Stimulated activated memory B cell treated with anti-CD40 and anti-IgM and Interleukin-4, amounts not matched to agents 10 μg/mL and 1 μg/mL and 100 μg/mL, for 72 hours (primary cell): Measurements from ENCODE around the gene GRIP1.
A peak's percentile ranks its signal among the peaks of the same experiment; 100 is the strongest.

Experiments used
- ATAC-seq: fragments of 150-1000 bp; cut with Tn5 transposase; 2 replicates; pipeline ENCODE4 v1.10.0; 2021
- H3K27ac Mint-ChIP-seq: one replicate; pipeline ENCODE4 v1.8.0; 2022; ENCODE audit warnings: mild to moderate bottlenecking, mixed read lengths
- H3K27me3 Mint-ChIP-seq: one replicate; pipeline ENCODE4 v1.8.0; 2022; ENCODE audit warnings: mixed read lengths
- H3K36me3 Mint-ChIP-seq: one replicate; pipeline ENCODE4 v1.8.0; 2022; ENCODE audit warnings: mixed read lengths
- H3K4me1 Mint-ChIP-seq: one replicate; pipeline ENCODE4 v1.8.0; 2022; ENCODE audit warnings: mixed read lengths
- H3K4me3 Mint-ChIP-seq: one replicate; pipeline ENCODE4 v1.8.0; 2022; ENCODE audit warnings: mild to moderate bottlenecking, moderate library complexity, mixed read lengths
- H3K9me3 Mint-ChIP-seq: one replicate; pipeline ENCODE4 v1.8.0; 2022; ENCODE audit warnings: mixed read lengths

Gene GRIP1

DNA sequence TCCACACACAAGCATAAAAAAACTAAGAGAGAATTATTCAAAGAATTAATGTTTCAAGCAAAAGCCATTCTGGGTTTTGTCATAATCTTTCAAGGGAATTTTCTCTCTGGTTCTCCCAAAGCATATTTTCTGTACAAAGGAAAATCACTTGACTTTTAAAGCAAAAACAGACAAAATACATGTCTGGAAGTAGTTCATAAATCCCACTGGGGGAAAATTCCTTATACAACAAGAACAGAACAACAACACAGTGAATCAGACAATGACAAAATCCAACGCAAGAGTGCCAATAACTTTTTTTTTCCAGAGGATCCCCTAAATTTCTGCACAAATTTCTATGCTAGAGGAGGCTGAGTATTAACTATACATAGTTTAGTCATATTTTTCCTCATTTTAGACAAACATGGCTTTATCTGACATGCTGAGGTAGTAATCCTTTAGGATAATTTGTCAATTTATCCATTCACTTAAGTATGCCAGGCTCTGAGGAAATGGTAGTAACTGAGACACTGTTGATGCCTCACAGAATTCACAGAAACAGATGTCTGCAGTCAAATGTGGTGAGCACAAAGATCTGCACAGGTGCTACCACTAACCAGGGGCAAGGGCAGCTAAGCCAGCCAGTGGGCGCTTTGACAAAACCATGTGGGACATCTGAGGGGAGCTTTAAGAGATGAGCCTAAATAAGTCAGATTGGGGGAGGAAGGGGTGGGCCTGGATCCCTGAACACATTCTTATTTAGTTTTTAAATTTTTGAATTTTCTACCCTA, 38.0 kb downstream of the GRIP1 start:
- no peak overlapping the region for H3K4me3 Mint-ChIP-seq
- H3K4me1 Mint-ChIP-seq = no peaks in the 10 kb centered on the region
- H3K27ac Mint-ChIP-seq = no peak overlapping the region
- ATAC-seq = no peak
- H3K27me3 Mint-ChIP-seq = no peaks in the 10 kb centered on the region
- H3K36me3 Mint-ChIP-seq = no peaks in the 10 kb centered on the region
- no peaks in the 10 kb centered on the region for H3K9me3 Mint-ChIP-seq

DNA sequence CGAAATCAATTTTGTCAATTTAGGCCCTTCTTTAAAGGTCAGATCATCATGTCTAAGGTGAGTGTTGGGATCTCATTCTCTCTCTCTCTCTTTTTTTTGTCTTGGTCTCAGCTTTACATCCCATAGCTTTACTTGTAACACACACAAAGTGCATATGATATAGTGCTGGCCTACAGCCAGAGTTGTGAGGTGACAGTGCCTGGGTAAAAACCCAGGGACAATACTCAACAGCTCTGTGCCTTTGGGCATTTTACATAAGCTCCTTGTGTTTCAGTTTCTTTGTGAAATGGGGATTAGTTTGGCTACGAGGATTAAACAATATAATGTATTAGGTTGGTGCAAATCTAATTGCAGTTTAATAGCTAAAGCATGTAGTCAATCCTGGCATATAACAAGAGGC, 40.2 kb downstream of the GRIP1 start:
- Mint-ChIP-seq H3K4me1 (no peaks in the 10 kb centered on the region), H3K4me3 (no peak overlapping the region), H3K27ac (no peak overlapping the region), H3K27me3 (no peaks in the 10 kb centered on the region), H3K9me3 (no peaks in the 10 kb centered on the region), H3K36me3 (no peaks in the 10 kb centered on the region)
- ATAC-seq = no peak

DNA sequence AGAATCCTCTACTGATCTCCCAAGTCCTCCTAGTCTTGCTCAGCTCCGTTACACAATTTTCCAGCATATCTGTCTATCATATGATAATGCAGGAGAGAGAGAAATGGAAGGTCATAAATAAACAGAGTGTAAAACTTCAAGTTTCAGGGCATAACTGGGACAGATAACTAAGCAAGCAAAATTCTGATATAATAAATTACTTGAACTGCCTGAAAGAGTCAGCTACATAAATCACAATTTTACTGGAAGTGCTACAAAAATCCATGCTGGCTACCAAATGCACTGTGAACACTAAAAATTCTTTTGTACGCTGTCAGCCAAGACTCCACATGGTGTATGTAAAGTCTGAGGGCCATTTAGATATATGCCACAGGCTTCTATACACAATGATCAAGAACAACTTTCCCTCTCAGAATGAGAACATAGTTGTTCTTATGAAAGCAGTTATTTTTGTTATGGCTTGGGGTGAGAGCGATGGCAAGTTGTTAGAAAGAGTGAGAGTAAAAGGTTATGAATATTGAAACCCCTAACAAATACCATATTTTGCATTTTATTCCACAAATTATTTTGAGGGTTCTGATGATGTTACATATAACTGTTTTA, 41.1 kb downstream of the GRIP1 start:
- H3K9me3 Mint-ChIP-seq = no peaks in the 10 kb centered on the region
- no peak for ATAC-seq
- H3K4me1 Mint-ChIP-seq = no peaks in the 10 kb centered on the region

DNA sequence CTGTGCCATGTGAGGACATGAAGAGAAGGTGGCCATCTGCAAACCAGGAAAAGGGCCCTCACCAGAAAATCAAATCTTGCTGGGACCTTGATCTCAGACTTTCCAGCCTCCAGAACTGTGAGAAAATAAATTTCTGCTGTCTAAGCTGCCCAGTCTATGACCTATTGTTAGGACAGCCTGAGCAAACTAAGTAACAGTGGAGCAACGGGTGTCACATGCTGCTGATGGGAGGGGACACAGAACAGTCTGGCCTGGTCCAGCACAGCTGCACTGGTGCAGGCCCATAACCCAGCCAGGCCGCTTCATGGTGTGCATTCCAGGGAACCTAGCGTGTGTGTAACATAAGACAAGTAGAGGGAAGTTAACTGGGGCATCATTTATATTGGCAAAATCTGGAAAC, 42.1 kb downstream of the GRIP1 start:
- no peak overlapping the region for H3K27ac Mint-ChIP-seq
- H3K36me3 Mint-ChIP-seq = no peaks in the 10 kb centered on the region
- no peak overlapping the region for H3K4me3 Mint-ChIP-seq
- no peaks in the 10 kb centered on the region for H3K27me3 Mint-ChIP-seq
- H3K9me3 Mint-ChIP-seq = no peaks in the 10 kb centered on the region
- no peak for ATAC-seq
- no peaks in the 10 kb centered on the region for H3K4me1 Mint-ChIP-seq

More for the DNA sequence above, 41.1 kb downstream of the GRIP1 start:
- Mint-ChIP-seq H3K36me3 (no peaks in the 10 kb centered on the region), H3K27me3 (no peaks in the 10 kb centered on the region), H3K27ac (no peak overlapping the region), H3K4me3 (no peak overlapping the region)

DNA sequence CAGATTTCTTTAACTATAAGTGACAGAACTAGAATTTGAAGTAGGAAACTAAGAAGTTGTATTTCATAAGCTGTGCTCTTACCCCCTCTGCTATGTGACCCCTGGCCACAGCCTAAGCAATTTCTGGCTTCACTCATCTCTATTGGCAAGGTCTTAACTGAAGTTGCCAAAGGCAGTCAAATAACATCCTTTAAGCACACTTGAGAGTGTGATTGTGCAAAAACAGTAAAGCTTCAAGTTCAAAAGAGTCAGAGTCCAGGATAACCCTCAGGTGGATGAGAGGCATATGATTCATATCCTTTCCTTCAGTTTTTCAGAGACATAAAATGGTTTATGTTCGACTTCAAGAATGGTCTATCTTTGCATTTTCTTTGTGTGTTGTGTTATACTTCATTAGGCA, 45.2 kb downstream of the GRIP1 start:
- no peaks in the 10 kb centered on the region for H3K27me3 Mint-ChIP-seq
- no peak overlapping the region for H3K27ac Mint-ChIP-seq
- no peaks in the 10 kb centered on the region for H3K4me1 Mint-ChIP-seq
- H3K36me3 Mint-ChIP-seq = no peaks in the 10 kb centered on the region
- no peak overlapping the region for H3K4me3 Mint-ChIP-seq
- no peaks in the 10 kb centered on the region for H3K9me3 Mint-ChIP-seq
- ATAC-seq = no peak

DNA sequence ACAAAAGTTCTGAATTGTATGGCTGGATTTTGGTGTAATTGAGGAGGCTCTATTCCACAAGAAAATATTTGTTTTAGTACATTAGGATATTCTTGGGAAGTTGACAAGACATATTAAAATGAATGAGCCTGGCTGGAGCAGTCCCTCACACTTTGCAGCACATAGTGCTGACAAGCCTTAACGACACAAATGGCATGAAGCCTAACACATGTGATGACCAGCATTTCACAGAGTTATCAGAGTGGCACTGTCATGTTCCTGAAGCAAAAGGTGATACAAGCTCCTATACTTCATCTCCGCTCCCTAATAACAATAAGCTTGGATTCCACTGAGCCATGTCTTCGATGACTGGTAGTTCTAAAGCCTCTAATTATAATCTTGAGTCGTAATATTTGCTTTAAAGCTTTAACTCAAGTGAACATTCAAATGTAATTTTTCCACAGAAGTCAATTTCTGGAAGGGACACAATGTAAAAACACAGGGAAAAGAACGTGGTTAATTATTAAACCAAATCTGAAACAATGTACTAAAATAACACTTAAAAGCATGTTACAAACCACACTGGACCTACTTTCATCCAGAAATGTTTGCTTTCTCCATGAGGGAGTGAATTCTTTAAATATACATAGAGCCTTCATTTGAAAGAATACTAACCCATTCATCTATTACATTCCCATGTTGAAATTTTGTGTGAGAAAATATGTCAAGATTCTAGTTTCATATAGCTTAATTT, 49.6 kb downstream of the GRIP1 start:
- Mint-ChIP-seq H3K4me3 (no peak overlapping the region), H3K27ac (no peak overlapping the region), H3K9me3 (no peaks in the 10 kb centered on the region), H3K4me1 (peaks cover 40% of the 10 kb centered on the region), H3K36me3 (no peaks in the 10 kb centered on the region), H3K27me3 (no peaks in the 10 kb centered on the region)
- no peak for ATAC-seq

DNA sequence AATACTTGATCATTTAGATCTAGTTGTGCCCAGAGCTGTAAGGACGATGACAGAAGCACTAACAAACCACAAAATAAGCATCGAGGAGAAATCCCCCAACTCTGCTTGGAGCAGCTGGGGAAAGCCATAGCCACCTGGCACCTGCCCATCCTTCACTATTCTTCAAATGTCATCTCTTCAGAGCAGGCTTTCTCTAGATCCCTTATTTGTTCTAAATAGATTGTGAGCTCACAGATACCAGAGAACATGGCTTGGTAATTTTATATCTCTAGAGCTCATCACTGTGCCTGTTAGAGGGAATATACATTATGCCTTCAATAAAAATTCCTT, 50.9 kb downstream of the GRIP1 start:
- Mint-ChIP-seq H3K27ac (peak overlapping the region; percentile 53), H3K27me3 (no peaks in the 10 kb centered on the region), H3K4me1 (peaks cover 44% of the 10 kb centered on the region), H3K4me3 (no peak overlapping the region), H3K9me3 (no peaks in the 10 kb centered on the region), H3K36me3 (no peaks in the 10 kb centered on the region)
- peak; percentile 54 for ATAC-seq

DNA sequence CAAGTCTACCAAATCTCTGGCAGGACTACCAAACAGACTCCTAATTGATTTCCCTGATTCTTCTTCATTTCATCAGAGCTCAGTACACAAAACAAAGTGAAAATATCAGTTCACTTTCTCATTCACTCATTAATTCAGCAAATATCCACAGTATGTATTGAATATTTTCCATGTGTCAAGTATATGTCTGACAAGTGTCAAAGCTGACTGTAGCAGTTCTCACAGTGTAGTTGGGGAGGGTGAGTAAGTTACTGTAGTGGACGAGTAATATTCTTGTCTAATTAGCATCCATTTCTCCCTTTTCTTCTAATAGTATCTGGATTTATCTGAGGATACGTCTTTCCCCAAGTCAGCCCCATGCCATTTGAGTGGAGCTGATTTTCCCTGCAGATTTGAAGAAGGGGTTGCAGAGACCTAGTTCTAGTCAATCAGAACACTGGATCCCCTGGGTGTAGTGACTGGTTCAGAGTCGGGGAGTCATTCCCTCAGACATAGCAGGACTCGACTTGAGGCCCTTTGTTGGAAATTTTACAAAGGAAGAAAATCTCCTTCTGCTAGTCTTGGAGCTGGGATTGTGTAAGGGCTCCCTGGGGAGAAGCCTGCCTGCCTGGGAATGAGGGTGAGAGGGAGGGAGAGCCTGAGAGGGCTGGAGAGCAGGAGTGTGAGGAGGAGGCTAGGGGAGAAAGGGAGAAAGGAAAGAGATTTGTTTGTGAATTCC, 51.4 kb downstream of the GRIP1 start:
- no peaks in the 10 kb centered on the region for H3K36me3 Mint-ChIP-seq

DNA sequence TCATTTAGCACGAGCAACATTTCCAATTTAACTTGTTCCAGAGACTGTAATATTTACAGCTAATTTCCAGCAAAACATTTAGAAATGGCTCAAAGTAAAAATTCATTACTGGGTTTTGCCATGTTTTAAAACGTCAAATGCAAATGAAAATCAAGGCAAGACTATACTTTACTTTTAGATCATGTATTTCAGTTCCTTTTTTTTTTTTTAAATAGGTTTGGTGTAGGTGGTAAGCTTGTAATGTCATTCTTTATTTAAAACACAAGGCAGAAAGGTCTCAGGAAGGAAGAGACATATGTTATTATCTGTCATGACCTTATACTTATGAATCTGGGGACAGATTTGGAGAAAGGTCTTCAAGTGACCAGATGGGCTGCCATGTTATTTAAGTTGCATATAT, 54.1 kb downstream of the GRIP1 start:
- no peak overlapping the region for H3K4me3 Mint-ChIP-seq
- H3K9me3 Mint-ChIP-seq = no peaks in the 10 kb centered on the region
- peaks cover 63% of the 10 kb centered on the region for H3K4me1 Mint-ChIP-seq
- ATAC-seq = peak; percentile 78
- no peaks in the 10 kb centered on the region for H3K36me3 Mint-ChIP-seq
- no peak overlapping the region for H3K27ac Mint-ChIP-seq
- H3K27me3 Mint-ChIP-seq = no peaks in the 10 kb centered on the region

More for the DNA sequence above, 51.4 kb downstream of the GRIP1 start:
- Mint-ChIP-seq H3K27me3 (no peaks in the 10 kb centered on the region), H3K4me3 (no peak overlapping the region), H3K4me1 (peaks cover 49% of the 10 kb centered on the region), H3K27ac (peak overlapping the region; percentile 53), H3K9me3 (no peaks in the 10 kb centered on the region)
- ATAC-seq = no peak

DNA sequence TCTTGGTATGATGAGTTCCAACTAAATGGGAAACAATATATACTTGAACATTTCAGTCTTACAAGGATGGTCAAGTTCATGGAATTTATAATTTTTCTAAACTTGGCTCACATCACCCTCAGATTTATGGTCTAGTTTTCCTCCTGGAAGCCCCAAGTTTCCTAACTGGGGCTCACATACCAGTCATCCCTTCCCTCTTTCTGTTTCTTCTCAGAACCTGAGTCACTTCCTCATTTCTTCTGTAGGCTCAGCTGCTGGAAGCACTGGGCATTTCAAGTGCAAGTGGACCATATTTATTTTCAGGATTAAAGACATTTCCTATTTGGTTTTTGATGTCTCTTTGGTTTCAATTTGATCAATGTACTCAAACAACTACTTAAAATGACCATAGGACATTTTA, 55.4 kb downstream of the GRIP1 start:
- peaks cover 67% of the 10 kb centered on the region for H3K4me1 Mint-ChIP-seq
- no peak for ATAC-seq
- H3K9me3 Mint-ChIP-seq = no peaks in the 10 kb centered on the region
- H3K27me3 Mint-ChIP-seq = no peaks in the 10 kb centered on the region
- H3K27ac Mint-ChIP-seq = no peak overlapping the region
- H3K36me3 Mint-ChIP-seq = no peaks in the 10 kb centered on the region
- H3K4me3 Mint-ChIP-seq = no peak overlapping the region

DNA sequence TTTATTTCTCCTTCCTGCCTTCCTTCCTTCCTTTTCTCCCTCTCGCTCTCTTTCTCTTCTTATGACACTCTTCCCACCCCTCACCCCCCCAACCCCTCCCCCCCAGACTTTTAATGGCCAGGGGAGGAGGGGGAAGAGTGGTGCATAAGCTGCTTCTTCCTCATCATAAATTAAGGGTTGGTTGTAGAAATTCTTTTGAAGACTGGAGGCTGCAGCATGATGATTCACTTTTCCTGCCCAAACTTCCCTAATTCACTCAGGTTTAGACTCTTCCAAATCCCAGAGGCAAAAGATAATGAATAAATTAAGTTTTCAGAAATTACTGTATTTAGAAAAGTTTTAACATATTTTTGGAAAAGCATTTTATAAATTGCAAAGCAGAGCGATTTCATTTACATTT, 58.2 kb downstream of the GRIP1 start:
- Mint-ChIP-seq H3K27ac (no peak overlapping the region), H3K9me3 (no peaks in the 10 kb centered on the region), H3K36me3 (no peaks in the 10 kb centered on the region), H3K27me3 (no peaks in the 10 kb centered on the region), H3K4me1 (peaks cover 48% of the 10 kb centered on the region), H3K4me3 (no peak overlapping the region)
- ATAC-seq = no peak

DNA sequence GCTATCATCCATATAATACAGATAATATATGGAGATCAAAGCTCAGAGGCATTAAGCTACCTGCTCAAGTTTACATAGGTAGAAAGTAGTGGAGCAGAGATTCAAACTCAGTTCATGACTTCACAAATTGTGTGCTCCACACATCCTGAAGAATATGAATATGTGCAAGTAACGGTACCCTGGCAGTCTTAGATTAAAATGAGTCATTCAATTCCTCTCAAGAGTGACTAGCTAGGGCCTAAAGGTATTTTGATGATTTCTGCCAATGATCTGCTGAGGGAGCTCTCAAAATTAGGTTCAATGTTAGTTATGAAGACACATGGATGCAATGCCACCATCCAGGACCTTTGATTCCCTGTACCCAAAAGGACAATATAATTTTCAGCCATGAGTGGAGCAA, 58.9 kb downstream of the GRIP1 start:
- Mint-ChIP-seq H3K9me3 (no peaks in the 10 kb centered on the region), H3K36me3 (no peaks in the 10 kb centered on the region), H3K27me3 (no peaks in the 10 kb centered on the region), H3K4me1 (peaks cover 41% of the 10 kb centered on the region), H3K27ac (no peak overlapping the region), H3K4me3 (no peak overlapping the region)
- no peak for ATAC-seq

DNA sequence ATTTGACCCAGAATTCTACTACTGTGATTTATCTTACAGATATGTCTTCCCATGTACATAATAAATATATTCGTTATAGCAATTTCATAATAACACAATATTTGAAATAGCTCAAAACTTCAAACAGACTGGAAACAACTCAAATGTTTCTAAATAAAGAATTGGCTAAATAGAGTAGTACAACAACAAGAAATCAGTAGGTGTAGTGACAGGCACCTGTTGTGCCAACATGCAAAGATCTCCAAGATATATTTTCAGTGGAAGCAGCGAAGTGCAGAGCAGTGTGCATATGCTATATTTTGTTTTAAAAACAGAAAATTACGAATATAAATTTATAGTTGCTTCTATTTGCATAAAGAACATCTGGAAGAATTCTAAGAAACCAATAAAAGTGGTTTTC, 60.9 kb downstream of the GRIP1 start:
- H3K4me3 Mint-ChIP-seq = no peak overlapping the region
- H3K27me3 Mint-ChIP-seq = no peaks in the 10 kb centered on the region
- H3K36me3 Mint-ChIP-seq = no peaks in the 10 kb centered on the region
- H3K27ac Mint-ChIP-seq = no peak overlapping the region
- peaks cover 31% of the 10 kb centered on the region for H3K4me1 Mint-ChIP-seq
- H3K9me3 Mint-ChIP-seq = no peaks in the 10 kb centered on the region
- ATAC-seq = no peak

DNA sequence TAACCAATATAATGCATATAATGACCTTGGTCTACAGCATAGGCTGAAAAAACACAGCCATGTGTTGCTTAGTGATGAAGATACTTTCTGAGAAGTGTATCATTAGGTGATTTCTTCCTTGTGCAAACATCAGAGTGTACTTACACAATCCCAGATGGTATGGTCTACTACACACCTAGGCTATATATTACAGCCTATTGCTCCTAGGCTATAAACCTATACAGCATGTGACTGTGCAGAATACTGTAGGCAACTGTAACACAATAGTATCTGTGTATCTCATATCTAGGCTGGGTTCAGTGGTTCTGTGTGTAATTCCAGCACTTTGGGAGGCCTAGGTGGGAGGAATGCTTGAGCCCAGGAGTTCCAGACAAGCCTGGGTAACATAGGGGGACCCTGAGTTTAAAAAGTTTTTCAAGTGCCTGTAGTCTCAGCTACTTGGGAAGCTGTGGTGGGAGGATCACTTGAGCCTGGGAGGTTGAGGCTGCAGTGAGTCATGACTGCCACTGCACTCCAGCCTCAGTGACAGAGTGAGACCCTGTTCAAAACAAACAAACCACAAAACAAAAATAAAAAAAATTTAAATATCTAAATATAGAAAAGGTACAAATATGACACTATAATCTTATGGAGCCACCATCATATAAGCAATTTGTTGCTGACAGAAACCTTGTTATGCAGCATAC, 66.6 kb downstream of the GRIP1 start:
- H3K9me3 Mint-ChIP-seq = no peaks in the 10 kb centered on the region
- no peaks in the 10 kb centered on the region for H3K27me3 Mint-ChIP-seq
- H3K4me3 Mint-ChIP-seq = no peak overlapping the region
- peaks cover 6% of the 10 kb centered on the region for H3K4me1 Mint-ChIP-seq
- no peak overlapping the region for H3K27ac Mint-ChIP-seq
- no peak for ATAC-seq
- H3K36me3 Mint-ChIP-seq = no peaks in the 10 kb centered on the region

DNA sequence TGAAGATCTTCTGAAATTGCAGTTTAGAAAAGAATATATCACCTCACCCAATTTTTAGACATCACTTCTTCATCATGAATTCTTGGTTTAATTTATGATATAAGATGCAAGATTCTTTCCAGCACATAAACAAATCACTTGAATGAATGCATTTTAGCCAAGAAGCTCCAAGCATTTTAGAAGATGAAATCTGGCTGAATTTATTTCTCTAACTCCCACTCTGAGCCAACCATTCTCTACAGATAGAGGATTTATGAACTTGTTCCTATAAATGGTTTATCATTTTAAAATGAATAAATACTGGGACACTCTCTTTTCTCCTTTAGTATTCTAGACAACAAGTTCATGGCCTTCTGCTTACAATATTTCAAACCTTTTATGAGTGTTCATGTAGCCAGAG, 71.7 kb downstream of the GRIP1 start:
- Mint-ChIP-seq H3K27me3 (no peaks in the 10 kb centered on the region), H3K4me3 (no peak overlapping the region), H3K4me1 (no peaks in the 10 kb centered on the region), H3K27ac (no peak overlapping the region), H3K36me3 (no peaks in the 10 kb centered on the region), H3K9me3 (no peaks in the 10 kb centered on the region)
- ATAC-seq = no peak
